Activated naive CD8-positive, alpha-beta T cell treated with anti-CD3 and anti-CD28 coated beads for 36 hours (primary cell): ENCODE results near the gene UBAC1. TPM values are rescaled to one million over a fixed set of nuclear protein-coding genes. Genes with fewer than 3 reads are reported as not detected.

Experiments
- DNase-seq: peaks from one replicate; pipeline ENCODE4 v3.0.0; 2021
- H3K27ac Mint-ChIP-seq: one replicate; pipeline ENCODE4 v1.8.0; 2022; ENCODE audit warnings: mild to moderate bottlenecking, moderate library complexity, mixed read lengths
- H3K27me3 Mint-ChIP-seq: one replicate; pipeline ENCODE4 v1.8.0; 2022; ENCODE audit warnings: mild to moderate bottlenecking, mixed read lengths
- H3K36me3 Mint-ChIP-seq: one replicate; pipeline ENCODE4 v1.8.0; 2021; ENCODE audit warnings: mild to moderate bottlenecking, mixed read lengths
- H3K4me1 Mint-ChIP-seq: one replicate; pipeline ENCODE4 v1.8.0; 2021; ENCODE audit warnings: mixed read lengths
- H3K4me3 Mint-ChIP-seq: one replicate; pipeline ENCODE4 v1.8.0; 2022; ENCODE audit warnings: mild to moderate bottlenecking, moderate library complexity, mixed read lengths
- H3K9me3 Mint-ChIP-seq: one replicate; pipeline ENCODE4 v1.8.0; 2022; ENCODE audit warnings: mixed read lengths
- total RNA-seq, 2 experiments: library from RNA; stranded (reverse); gene quantifications; one replicate each; pipeline ENCODE4 v1.2.3, GENCODE V29; 2021

UBAC1 gene
- total RNA-seq, 2 experiments from 2014 or later: 30.0 to 32.6 TPM

GRCh38 chr9:135929656-135930445, 31.3 kb downstream of the UBAC1 start:
- Mint-ChIP-seq H3K36me3 (peaks cover 13% of the 10 kb centered on the region), H3K27ac (no peak overlapping the region), H3K27me3 (no peaks in the 10 kb centered on the region), H3K9me3 (no peaks in the 10 kb centered on the region), H3K4me3 (no peak overlapping the region), H3K4me1 (peaks cover 15% of the 10 kb centered on the region)
- DNase-seq: no peak

- Mint-ChIP-seq H3K4me3 (no peak overlapping the region), H3K36me3 (peaks cover 13% of the 10 kb centered on the region), H3K27me3 (no peaks in the 10 kb centered on the region), H3K9me3 (no peaks in the 10 kb centered on the region), H3K4me1 (peaks cover 21% of the 10 kb centered on the region), H3K27ac (no peak overlapping the region)
- DNase-seq: no peak
Observed at GRCh38 chr9:135928731-135929655, 32.2 kb downstream of the UBAC1 start.

- no peaks in the 10 kb centered on the region for H3K27me3 Mint-ChIP-seq
- H3K9me3 Mint-ChIP-seq: no peaks in the 10 kb centered on the region
Observed at GRCh38 chr9:135928074-135928730, 33.0 kb downstream of the UBAC1 start.

GRCh38 chr9:135927195-135928013, 33.8 kb downstream of the UBAC1 start:
- H3K27me3 Mint-ChIP-seq: no peaks in the 10 kb centered on the region
- no peaks in the 10 kb centered on the region for H3K9me3 Mint-ChIP-seq
- DNase-seq: no peak
- peaks cover 21% of the 10 kb centered on the region for H3K4me1 Mint-ChIP-seq
- peaks cover 9% of the 10 kb centered on the region for H3K36me3 Mint-ChIP-seq
- no peak overlapping the region for H3K27ac Mint-ChIP-seq
- no peak overlapping the region for H3K4me3 Mint-ChIP-seq

More at GRCh38 chr9:135928074-135928730, 33.0 kb downstream of the UBAC1 start:
- DNase-seq: no peak
- H3K36me3 Mint-ChIP-seq: peaks cover 10% of the 10 kb centered on the region
- H3K4me1 Mint-ChIP-seq: peaks cover 21% of the 10 kb centered on the region
- no peak overlapping the region for H3K4me3 Mint-ChIP-seq
- H3K27ac Mint-ChIP-seq: no peak overlapping the region

GRCh38 chr9:135926402-135927194, 34.6 kb downstream of the UBAC1 start:
- peak; percentile 81 for DNase-seq
- Mint-ChIP-seq H3K27me3 (no peaks in the 10 kb centered on the region), H3K27ac (peak overlapping the region; percentile 78), H3K4me3 (no peak overlapping the region), H3K4me1 (peaks cover 21% of the 10 kb centered on the region), H3K36me3 (peaks cover 5% of the 10 kb centered on the region), H3K9me3 (no peaks in the 10 kb centered on the region)

- Mint-ChIP-seq H3K27me3 (no peaks in the 10 kb centered on the region), H3K4me3 (peak overlapping the region; percentile 14), H3K36me3 (peaks cover 5% of the 10 kb centered on the region), H3K27ac (peak overlapping the region; percentile 78), H3K4me1 (peaks cover 21% of the 10 kb centered on the region), H3K9me3 (no peaks in the 10 kb centered on the region)
- peak; percentile 77 for DNase-seq
Observed at GRCh38 chr9:135925496-135926133, 35.6 kb downstream of the UBAC1 start.

- no peak for DNase-seq
- H3K27ac Mint-ChIP-seq: peak overlapping the region; percentile 78
- peaks cover 21% of the 10 kb centered on the region for H3K4me1 Mint-ChIP-seq
- no peaks in the 10 kb centered on the region for H3K9me3 Mint-ChIP-seq
- no peak overlapping the region for H3K4me3 Mint-ChIP-seq
- H3K36me3 Mint-ChIP-seq: peaks cover 5% of the 10 kb centered on the region
- H3K27me3 Mint-ChIP-seq: no peaks in the 10 kb centered on the region
Observed at GRCh38 chr9:135924628-135925338, 36.4 kb downstream of the UBAC1 start.

GRCh38 chr9:135923508-135923907, 37.7 kb downstream of the UBAC1 start:
- Mint-ChIP-seq H3K36me3 (peaks cover 8% of the 10 kb centered on the region), H3K4me1 (peaks cover 21% of the 10 kb centered on the region), H3K4me3 (no peak overlapping the region), H3K27me3 (no peaks in the 10 kb centered on the region), H3K9me3 (peaks cover 6% of the 10 kb centered on the region), H3K27ac (no peak overlapping the region)
- no peak for DNase-seq

GRCh38 chr9:135921749-135922310, 39.3 kb downstream of the UBAC1 start:
- DNase-seq: no peak
- Mint-ChIP-seq H3K4me1 (peaks cover 21% of the 10 kb centered on the region), H3K27ac (no peak overlapping the region), H3K27me3 (no peaks in the 10 kb centered on the region), H3K36me3 (peaks cover 18% of the 10 kb centered on the region), H3K9me3 (peaks cover 16% of the 10 kb centered on the region), H3K4me3 (no peak overlapping the region)

- no peak for DNase-seq
- Mint-ChIP-seq H3K27me3 (no peaks in the 10 kb centered on the region), H3K4me3 (no peak overlapping the region), H3K4me1 (peaks cover 18% of the 10 kb centered on the region), H3K36me3 (peaks cover 26% of the 10 kb centered on the region), H3K9me3 (peaks cover 22% of the 10 kb centered on the region), H3K27ac (no peak overlapping the region)
Observed at GRCh38 chr9:135920973-135921585, 40.1 kb downstream of the UBAC1 start.

- peaks cover 29% of the 10 kb centered on the region for H3K36me3 Mint-ChIP-seq
- H3K4me1 Mint-ChIP-seq: peaks cover 11% of the 10 kb centered on the region
- H3K27ac Mint-ChIP-seq: no peak overlapping the region
- DNase-seq: no peak
- peaks cover 28% of the 10 kb centered on the region for H3K9me3 Mint-ChIP-seq
- no peak overlapping the region for H3K4me3 Mint-ChIP-seq
- H3K27me3 Mint-ChIP-seq: no peaks in the 10 kb centered on the region
Observed at GRCh38 chr9:135920256-135920930, 40.8 kb downstream of the UBAC1 start.
